HepG2 (cell line): ENCODE measurements around the gene RAD54L. TPM values are rescaled to one million over a fixed set of nuclear protein-coding genes. Genes with fewer than 3 reads are reported as not detected.
A peak's percentile ranks its signal among the peaks of the same experiment; 100 is the strongest.

ENCODE experiments used
- BRCA1 ChIP-seq: sonication (generic); formaldehyde crosslinking; IDR thresholded peaks from 2 replicates; pipeline ENCODE4 v1.4.0; 2020; ENCODE audit warnings: missing genetic modification reagents
- GATAD1 ChIP-seq: IDR thresholded peaks from 2 replicates; pipeline ENCODE4 v1.6.1; 2016; ENCODE audit warnings: missing genetic modification reagents, missing compliant biosample characterization
- HDAC1 ChIP-seq: sonication (generic); formaldehyde crosslinking; IDR thresholded peaks from 2 replicates; pipeline ENCODE4 v1.5.1; 2020; ENCODE audit warnings: mild to moderate bottlenecking, missing genetic modification reagents
- HNF4A ChIP-seq: sonication (generic); formaldehyde crosslinking; IDR thresholded peaks from 2 replicates; pipeline ENCODE4 v1.4.0; 2020; ENCODE audit warnings: missing genetic modification reagents
- KDM5B ChIP-seq: sonication (generic); formaldehyde crosslinking; IDR thresholded peaks from 2 replicates; pipeline ENCODE4 v1.4.0; 2020; ENCODE audit warnings: missing genetic modification reagents, mild to moderate bottlenecking, borderline replicate concordance
- KLF16 ChIP-seq, 2 experiments: sonication (generic) in 1 of 2; formaldehyde crosslinking in 1 of 2; IDR thresholded peaks; 2 replicates each; pipeline versions ENCODE4 v1.6.1 to v1.8.0; 2016 to 2023; ENCODE audit warnings: missing genetic modification reagents in 2 of 2, missing compliant biosample characterization in 1 of 2
- MATR3 ChIP-seq: sonication (generic); formaldehyde crosslinking; IDR thresholded peaks from 2 replicates; pipeline ENCODE4 v1.4.0; 2020; ENCODE audit warnings: missing genetic modification reagents
- MEF2D ChIP-seq: sonication (generic); formaldehyde crosslinking; IDR thresholded peaks from 2 replicates; pipeline ENCODE4 v1.5.1; 2020; ENCODE audit warnings: mild to moderate bottlenecking, missing genetic modification reagents
- MIXL1 ChIP-seq: IDR thresholded peaks from 2 replicates; pipeline ENCODE4 v1.6.1; 2016
- POGZ ChIP-seq: sonication (generic); formaldehyde crosslinking; IDR thresholded peaks from 2 replicates; pipeline ENCODE4 v1.4.0; 2020; ENCODE audit warnings: mild to moderate bottlenecking, missing genetic modification reagents
- POLR2AphosphoS5 ChIP-seq: IDR thresholded peaks from 2 replicates; pipeline ENCODE4 v1.6.1; 2012; ENCODE audit warnings: low read depth, low read length
- RXRA ChIP-seq: sonication (generic); formaldehyde crosslinking; IDR thresholded peaks from 2 replicates; pipeline ENCODE4 v1.5.1; 2020; ENCODE audit warnings: missing genetic modification reagents
- ZBTB20 ChIP-seq: sonication (generic); formaldehyde crosslinking; IDR thresholded peaks from 2 replicates; pipeline ENCODE4 v1.8.1; 2023; ENCODE audit warnings: missing genetic modification reagents, low read depth, mild to moderate bottlenecking, borderline replicate concordance
- ZNF225 ChIP-seq: sonication (generic); formaldehyde crosslinking; IDR thresholded peaks from 2 replicates; pipeline ENCODE4 v1.4.0; 2020; ENCODE audit warnings: mild to moderate bottlenecking, missing genetic modification reagents
- ZNF33B ChIP-seq: sonication (generic); formaldehyde crosslinking; IDR thresholded peaks from 2 replicates; pipeline ENCODE4 v1.5.1; 2020; ENCODE audit warnings: mild to moderate bottlenecking, missing genetic modification reagents
- ZNF547 ChIP-seq: sonication (generic); formaldehyde crosslinking; IDR thresholded peaks from 2 replicates; pipeline ENCODE4 v1.5.1; 2020; ENCODE audit warnings: mild to moderate bottlenecking, missing genetic modification reagents
- ZNF549 ChIP-seq: sonication (generic); formaldehyde crosslinking; IDR thresholded peaks from 2 replicates; pipeline ENCODE4 v1.5.0; 2020; ENCODE audit warnings: missing genetic modification reagents
- ZNF777 ChIP-seq: sonication (generic); formaldehyde crosslinking; IDR thresholded peaks from 2 replicates; pipeline ENCODE4 v1.4.0; 2020; ENCODE audit warnings: missing genetic modification reagents
- ZSCAN21 ChIP-seq: sonication (generic); formaldehyde crosslinking; IDR thresholded peaks from 2 replicates; pipeline ENCODE4 v1.8.0; 2022; ENCODE audit warnings: mild to moderate bottlenecking, missing genetic modification reagents, moderate library complexity, borderline replicate concordance
- ZSCAN9 ChIP-seq: IDR thresholded peaks from 2 replicates; pipeline ENCODE4 v1.6.1; 2016; ENCODE audit warnings: borderline replicate concordance
- polyA plus RNA-seq, 8 experiments: library from polyadenylated mRNA; depleted of rRNA in 3 of 8; stranded (reverse) in 7 of 8; unstranded in 1 of 8; fragments of >200 nt; fragmentation: Illumina TruSeq in 4 of 8; extraction: Trizol in 4 of 8; gene quantifications; 2 replicates each; pipeline versions ENCODE4 v1.2.1 to v1.2.3, GENCODE V29; 2011 to 2016; ENCODE audit warnings: low read depth in 4 of 8, missing spikeins in 1 of 8, mixed read lengths in 1 of 8; ENCODE audit not compliant: insufficient read depth in 1 of 8
- total RNA-seq, 5 experiments: library from RNA; depleted of rRNA; stranded (reverse); fragments of >200 nt; fragmentation: Illumina TruSeq; extraction: Trizol; gene quantifications; 2 replicates each; pipeline ENCODE4 v1.2.3, GENCODE V29; 2016; ENCODE audit warnings: low read depth in 1 of 5
- TF ChIP-seq, protein P1 (sequence below): sonication (generic); formaldehyde crosslinking; IDR thresholded peaks from 2 replicates; pipeline ENCODE4 v1.8.1; 2023; ENCODE audit warnings: mild to moderate bottlenecking, inconsistent platforms, moderate library complexity, missing genetic modification reagents, borderline replicate concordance
- TF ChIP-seq, protein P2 (sequence below): IDR thresholded peaks from 2 replicates; pipeline ENCODE4 v1.6.1; 2016; ENCODE audit warnings: low read depth, borderline replicate concordance
- TF ChIP-seq, protein P3 (sequence below): sonication (generic); formaldehyde crosslinking; IDR thresholded peaks from 2 replicates; pipeline ENCODE4 v1.5.0; 2020; ENCODE audit warnings: mild to moderate bottlenecking, missing genetic modification reagents
- TF ChIP-seq, protein P4 (sequence below): sonication (generic); formaldehyde crosslinking; IDR thresholded peaks from 2 replicates; pipeline ENCODE4 v1.4.0; 2020; ENCODE audit warnings: missing genetic modification reagents, mild to moderate bottlenecking, borderline replicate concordance

RAD54L gene
- total and polyA plus RNA-seq, 2 of the 13 experiments (the other 11 are each of a cell fraction or from before 2014, with no cell fraction given), result 10.2 to 30.0 TPM

DNA sequence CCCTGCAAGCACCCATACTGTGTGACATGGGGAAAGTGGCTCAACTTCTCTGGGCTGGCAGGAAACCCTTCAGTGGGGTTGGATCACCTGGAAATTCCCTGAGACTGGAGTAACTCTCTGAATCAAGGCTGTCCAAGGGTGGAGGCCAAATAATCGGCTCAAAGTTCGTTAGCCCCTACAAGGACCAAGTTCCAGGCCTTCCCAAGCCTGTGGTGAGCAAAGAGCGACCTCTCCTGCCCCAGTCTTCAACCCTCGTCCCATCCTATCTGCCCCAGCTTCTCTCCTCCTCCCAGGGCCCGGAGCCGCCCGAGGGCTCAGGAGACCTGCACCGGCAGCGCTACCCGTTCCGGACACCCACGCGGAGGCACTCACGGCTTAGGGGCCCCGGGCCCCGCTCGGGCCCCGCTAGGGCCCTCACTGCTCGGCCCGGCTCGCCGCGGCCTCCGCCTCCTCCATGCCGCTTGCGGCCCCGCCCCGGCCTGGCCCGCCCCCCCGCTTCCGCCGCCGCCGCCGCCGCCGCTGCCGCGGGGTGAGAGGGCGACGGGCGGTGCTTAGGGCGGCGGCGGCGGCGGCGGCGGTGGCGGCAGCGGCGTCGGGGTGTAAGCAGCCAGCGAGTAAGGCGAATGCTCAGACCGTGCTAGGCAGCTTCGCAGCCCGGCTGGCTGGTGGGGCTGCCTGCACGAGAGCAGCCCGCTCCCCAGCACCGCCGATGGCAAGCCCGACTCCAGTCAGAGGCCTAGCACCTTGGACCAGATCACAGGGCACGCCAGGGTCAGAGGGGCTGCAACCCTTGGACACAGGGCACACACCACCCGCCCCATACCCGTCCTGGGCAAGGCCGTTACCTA is 49.4 kb upstream of the RAD54L start, which contains the start of gene POMGNT1 (continued):
- TF ChIP-seq GATAD1 (CRISPR knock-in tag), result 0 out of 2 replicates have a peak, but pooled peaks have one; percentile 28
- peak; percentile 90 for TF ChIP-seq HNF4A
- TF ChIP-seq, protein P1, sequence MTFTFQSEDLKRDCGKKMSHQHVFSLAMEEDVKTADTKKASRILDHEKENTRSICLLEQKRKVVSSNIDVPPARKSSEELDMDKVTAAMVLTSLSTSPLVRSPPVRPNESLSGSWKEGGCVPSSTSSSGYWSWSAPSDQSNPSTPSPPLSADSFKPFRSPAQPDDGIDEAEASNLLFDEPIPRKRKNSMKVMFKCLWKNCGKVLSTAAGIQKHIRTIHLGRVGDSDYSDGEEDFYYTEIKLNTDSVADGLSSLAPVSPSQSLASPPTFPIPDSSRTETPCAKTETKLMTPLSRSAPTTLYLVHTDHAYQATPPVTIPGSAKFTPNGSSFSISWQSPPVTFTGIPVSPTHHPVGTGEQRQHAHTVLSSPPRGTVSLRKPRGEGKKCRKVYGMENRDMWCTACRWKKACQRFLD (CRISPR knock-in tag), result 0 out of 2 replicates have a peak, but pooled peaks have one; percentile 13
- TF ChIP-seq MATR3, result no peak
- 0 out of 4 replicates have a peak, but pooled peaks of 1 of the 2 experiments have one; percentile 63 for TF ChIP-seq KLF16 (CRISPR knock-in tag; IDR thresholded peaks at IDR 0.05)
- no peak for TF ChIP-seq HDAC1 (CRISPR knock-in tag)
- TF ChIP-seq ZNF549 (CRISPR knock-in tag), result no peak
- TF ChIP-seq POGZ (CRISPR knock-in tag), result peak; percentile 57; the same call in 1 of the 2 replicates
- TF ChIP-seq POLR2AphosphoS5, result peak; percentile 51
- TF ChIP-seq KDM5B (CRISPR knock-in tag), result peak; percentile 61; the same call in 1 of the 2 replicates
- TF ChIP-seq ZNF33B (CRISPR knock-in tag), result no peak
- no peak for TF ChIP-seq ZNF225 (CRISPR knock-in tag)
- peak; percentile 48; the same call in 1 of the 2 replicates for TF ChIP-seq ZSCAN21 (CRISPR knock-in tag)
- TF ChIP-seq, protein P2, sequence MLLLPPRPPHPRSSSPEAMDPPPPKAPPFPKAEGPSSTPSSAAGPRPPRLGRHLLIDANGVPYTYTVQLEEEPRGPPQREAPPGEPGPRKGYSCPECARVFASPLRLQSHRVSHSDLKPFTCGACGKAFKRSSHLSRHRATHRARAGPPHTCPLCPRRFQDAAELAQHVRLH (CRISPR knock-in tag), result no peak; the same call in 1 of the 2 replicates
- TF ChIP-seq MIXL1 (CRISPR knock-in tag), result no peak
- no peak for TF ChIP-seq ZBTB20 (CRISPR knock-in tag)
- peak; percentile 28; the same call in 1 of the 2 replicates for TF ChIP-seq RXRA (CRISPR knock-in tag)
- TF ChIP-seq MEF2D (CRISPR knock-in tag), result no peak
- TF ChIP-seq, protein P3, sequence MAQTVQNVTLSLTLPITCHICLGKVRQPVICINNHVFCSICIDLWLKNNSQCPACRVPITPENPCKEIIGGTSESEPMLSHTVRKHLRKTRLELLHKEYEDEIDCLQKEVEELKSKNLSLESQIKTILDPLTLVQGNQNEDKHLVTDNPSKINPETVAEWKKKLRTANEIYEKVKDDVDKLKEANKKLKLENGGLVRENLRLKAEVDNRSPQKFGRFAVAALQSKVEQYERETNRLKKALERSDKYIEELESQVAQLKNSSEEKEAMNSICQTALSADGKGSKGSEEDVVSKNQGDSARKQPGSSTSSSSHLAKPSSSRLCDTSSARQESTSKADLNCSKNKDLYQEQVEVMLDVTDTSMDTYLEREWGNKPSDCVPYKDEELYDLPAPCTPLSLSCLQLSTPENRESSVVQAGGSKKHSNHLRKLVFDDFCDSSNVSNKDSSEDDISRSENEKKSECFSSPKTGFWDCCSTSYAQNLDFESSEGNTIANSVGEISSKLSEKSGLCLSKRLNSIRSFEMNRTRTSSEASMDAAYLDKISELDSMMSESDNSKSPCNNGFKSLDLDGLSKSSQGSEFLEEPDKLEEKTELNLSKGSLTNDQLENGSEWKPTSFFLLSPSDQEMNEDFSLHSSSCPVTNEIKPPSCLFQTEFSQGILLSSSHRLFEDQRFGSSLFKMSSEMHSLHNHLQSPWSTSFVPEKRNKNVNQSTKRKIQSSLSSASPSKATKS (CRISPR knock-in tag), result no peak
- TF ChIP-seq ZNF777, result no peak; the same call in 1 of the 2 replicates
- no peak for TF ChIP-seq ZNF547 (CRISPR knock-in tag)
- TF ChIP-seq ZSCAN9, result no peak
- TF ChIP-seq, protein P4, sequence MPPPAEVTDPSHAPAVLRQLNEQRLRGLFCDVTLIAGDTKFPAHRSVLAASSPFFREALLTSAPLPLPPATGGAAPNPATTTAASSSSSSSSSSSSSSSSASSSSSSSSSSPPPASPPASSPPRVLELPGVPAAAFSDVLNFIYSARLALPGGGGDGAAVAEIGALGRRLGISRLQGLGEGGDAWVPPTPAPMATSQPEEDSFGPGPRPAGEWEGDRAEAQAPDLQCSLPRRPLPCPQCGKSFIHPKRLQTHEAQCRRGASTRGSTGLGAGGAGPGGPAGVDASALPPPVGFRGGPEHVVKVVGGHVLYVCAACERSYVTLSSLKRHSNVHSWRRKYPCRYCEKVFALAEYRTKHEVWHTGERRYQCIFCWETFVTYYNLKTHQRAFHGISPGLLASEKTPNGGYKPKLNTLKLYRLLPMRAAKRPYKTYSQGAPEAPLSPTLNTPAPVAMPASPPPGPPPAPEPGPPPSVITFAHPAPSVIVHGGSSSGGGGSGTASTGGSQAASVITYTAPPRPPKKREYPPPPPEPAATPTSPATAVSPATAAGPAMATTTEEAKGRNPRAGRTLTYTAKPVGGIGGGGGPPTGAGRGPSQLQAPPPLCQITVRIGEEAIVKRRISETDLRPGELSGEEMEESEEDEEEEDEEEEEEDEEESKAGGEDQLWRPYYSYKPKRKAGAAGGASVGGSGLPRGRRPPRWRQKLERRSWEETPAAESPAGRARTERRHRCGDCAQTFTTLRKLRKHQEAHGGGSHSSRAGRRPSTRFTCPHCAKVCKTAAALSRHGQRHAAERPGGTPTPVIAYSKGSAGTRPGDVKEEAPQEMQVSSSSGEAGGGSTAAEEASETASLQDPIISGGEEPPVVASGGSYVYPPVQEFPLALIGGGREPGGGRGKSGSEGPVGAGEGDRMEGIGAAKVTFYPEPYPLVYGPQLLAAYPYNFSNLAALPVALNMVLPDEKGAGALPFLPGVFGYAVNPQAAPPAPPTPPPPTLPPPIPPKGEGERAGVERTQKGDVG (CRISPR knock-in tag), result 0 out of 2 replicates have a peak, but pooled peaks have one; percentile 52
- TF ChIP-seq BRCA1 (CRISPR knock-in tag), result no peak
